Effector CD8-positive, alpha-beta T cell (primary cell): ENCODE data around the gene PFDN4.

Experiments used
- DNase-seq: peaks from one replicate; lab custom pipeline; 2025; lab: John Stamatoyannopoulos, UW

PFDN4 gene

GRCh38 chr20:54268941-54269340, 61.1 kb downstream of the PFDN4 start:
- DNase-seq: no peak
